Adrenal gland (tissue), 12 donors: ENCODE data around the gene NR1D2. TPM values are rescaled to one million over a fixed set of nuclear protein-coding genes. Genes with fewer than 3 reads are reported as not detected.

Source experiments
- DNase-seq, 7 donors: peaks; one replicate each; pipeline ENCODE4 v3.0.0-alpha.2; 2019 to 2020
- H3K27ac ChIP-seq, 5 donors: fragments of 200-600 bp; sonication (generic) in 4 of 5; 1 replicate in 3 of 5; 2 replicates in 2 of 5; pipeline versions ENCODE4 v1.5.1 to v1.8.0; 2016 to 2020; ENCODE audit warnings: mild to moderate bottlenecking in 1 of 5
- H3K27me3 ChIP-seq: fragments of 200-600 bp; 2 replicates; pipeline ENCODE4 v1.8.0; 2021
- H3K36me3 ChIP-seq, 2 donors: fragments of 200-600 bp; replicated peaks in 1 of 2; 1 replicate in 1 of 2; 2 replicates in 1 of 2; pipeline versions ENCODE4 v1.5.1 to v1.8.0; 2018 to 2022
- H3K4me1 ChIP-seq, 2 donors: fragments of 200-600 bp; replicated peaks in 1 of 2; 1 replicate in 1 of 2; 2 replicates in 1 of 2; pipeline versions ENCODE4 v1.5.1 to v1.8.0; 2018 to 2021
- H3K4me3 ChIP-seq, 4 donors: fragments of 200-600 bp; sonication (generic) in 3 of 4; one replicate each; pipeline ENCODE4 v1.5.1; 2016 to 2018
- H3K9me3 ChIP-seq, 3 donors: fragments of 200-600 bp; sonication (generic) in 1 of 3; replicated peaks in 1 of 3; 1 replicate in 2 of 3; 2 replicates in 1 of 3; pipeline versions ENCODE4 v1.5.1 to v1.8.0; 2016 to 2021
- POLR2A ChIP-seq, 2 donors: fragments of 450-650 bp; IDR thresholded peaks; one replicate each; pipeline ENCODE4 v1.6.1; 2017; ENCODE audit warnings: antibody characterized with exemption in 2 of 2, mild to moderate bottlenecking in 2 of 2, moderate library complexity in 1 of 2
- WGBS, 4 donors: extraction: QIAGEN DNeasy Blood & Tissue Kit in 2 of 4; methylation state at CpG; one replicate each; pipeline versions ENCODE4 v1.1.5 to v1.1.7; 2013 to 2017; 5-methylcytosine and 5-hydroxymethylcytosine counted together
- intact Hi-C, 2 donors: fragments of 100-400 bp; cut with DNase I; formaldehyde crosslinking; loops; one replicate each; pipeline versions ENCODE4 v1.14.1 to v1.15.0; 2022 to 2023
- polyA plus RNA-seq, 3 donors: library from polyadenylated mRNA; stranded (reverse); fragments of 200-250 nt in 2 of 3; fragments of 350-450 nt in 1 of 3; fragmentation: Illumina TruSeq in 1 of 3; extraction: RNeasy Lipid Tissue Mini Kit (QIAGEN cat#74804) in 1 of 3; gene quantifications; one replicate each; pipeline ENCODE4 v1.2.3, GENCODE V29; 2013 to 2014
- total RNA-seq, 9 donors: library from RNA; depleted of rRNA in 4 of 9; stranded (reverse); fragments of >200 nt in 4 of 9; fragments of 120-200 nt in 1 of 9; fragmentation: NEBNext Ultra II Directional in 1 of 9; extraction: Animal tissue kit (Norgen Biotek cat#: 25700) in 1 of 9; gene quantifications; one replicate each; pipeline versions ENCODE4 v1.1.0 to v1.2.4, GENCODE V29; 2013 to 2023
- TF ChIP-seq, protein P1 (sequence below), 6 experiments: fragments of 450-650 bp in 4 of 6; fragments of 200-600 bp in 2 of 6; sonication (generic) in 1 of 6; IDR thresholded peaks; 1 replicate in 5 of 6; 2 replicates in 1 of 6; pipeline versions ENCODE4 v1.5.1 to v1.8.0; 2016 to 2021; ENCODE audit warnings: antibody characterized with exemption in 6 of 6, mild to moderate bottlenecking in 2 of 6, moderate library complexity in 1 of 6
- donor health status: healthy with polysubstance abuse.
- donor health status: Bipolar disorder and iron deficiency.
- donor health status: DM: yes; HTN: yes; CAD: no.
- donor health status: DM: no; HTN: no; CAD: no.
- donor health status: DM: no; HTN: no; CAD: no.
- donor health status: DM: yes; HTN: yes; CAD: no.

Gene NR1D2
- total and polyA plus RNA-seq, 12 donors, result 8.7 to 43.4 (median 29.6) TPM

DNA sequence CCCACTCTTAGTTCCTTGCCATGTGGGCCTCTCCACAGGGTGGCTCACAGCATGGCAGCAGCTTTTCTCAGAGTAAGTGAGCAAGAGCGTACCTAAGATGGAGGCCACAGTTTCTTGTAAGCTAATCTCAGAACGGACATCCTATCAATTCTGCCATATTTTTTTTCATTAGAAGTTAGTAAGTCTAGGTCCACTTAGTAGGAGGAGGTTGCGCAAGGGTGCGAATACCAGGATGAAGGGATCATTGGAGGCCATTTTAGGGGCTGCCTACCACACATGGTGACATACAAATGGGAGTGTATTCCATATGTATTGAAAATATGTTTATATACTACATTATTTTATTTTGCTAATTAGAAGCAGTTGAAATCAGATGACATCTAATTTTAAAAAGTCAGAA, 31.5 kb downstream of the NR1D2 start:
- H3K9me3 ChIP-seq, result no peaks in the 10 kb centered on the region
- no peak overlapping the region for H3K27ac ChIP-seq
- peaks cover 0 to 25% of the 10 kb centered on the region in 2 donors for H3K36me3 ChIP-seq
- DNase-seq, result no peak
- H3K4me3 ChIP-seq, result no peak overlapping the region
- WGBS, 4 donors, result 74 to 96% (median 89%) methylated on average over 4 of the region's 4 CpGs
- peaks cover 0 to 5% of the 10 kb centered on the region in 2 donors for H3K4me1 ChIP-seq
- TF ChIP-seq POLR2A (IDR thresholded peaks at IDR 0.05), result no peak
- TF ChIP-seq, protein P1, sequence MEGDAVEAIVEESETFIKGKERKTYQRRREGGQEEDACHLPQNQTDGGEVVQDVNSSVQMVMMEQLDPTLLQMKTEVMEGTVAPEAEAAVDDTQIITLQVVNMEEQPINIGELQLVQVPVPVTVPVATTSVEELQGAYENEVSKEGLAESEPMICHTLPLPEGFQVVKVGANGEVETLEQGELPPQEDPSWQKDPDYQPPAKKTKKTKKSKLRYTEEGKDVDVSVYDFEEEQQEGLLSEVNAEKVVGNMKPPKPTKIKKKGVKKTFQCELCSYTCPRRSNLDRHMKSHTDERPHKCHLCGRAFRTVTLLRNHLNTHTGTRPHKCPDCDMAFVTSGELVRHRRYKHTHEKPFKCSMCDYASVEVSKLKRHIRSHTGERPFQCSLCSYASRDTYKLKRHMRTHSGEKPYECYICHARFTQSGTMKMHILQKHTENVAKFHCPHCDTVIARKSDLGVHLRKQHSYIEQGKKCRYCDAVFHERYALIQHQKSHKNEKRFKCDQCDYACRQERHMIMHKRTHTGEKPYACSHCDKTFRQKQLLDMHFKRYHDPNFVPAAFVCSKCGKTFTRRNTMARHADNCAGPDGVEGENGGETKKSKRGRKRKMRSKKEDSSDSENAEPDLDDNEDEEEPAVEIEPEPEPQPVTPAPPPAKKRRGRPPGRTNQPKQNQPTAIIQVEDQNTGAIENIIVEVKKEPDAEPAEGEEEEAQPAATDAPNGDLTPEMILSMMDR (IDR thresholded peaks at IDR 0.05), result no peak
- H3K27me3 ChIP-seq, result no peaks in the 10 kb centered on the region
- intact Hi-C loops, result no loop called here

DNA sequence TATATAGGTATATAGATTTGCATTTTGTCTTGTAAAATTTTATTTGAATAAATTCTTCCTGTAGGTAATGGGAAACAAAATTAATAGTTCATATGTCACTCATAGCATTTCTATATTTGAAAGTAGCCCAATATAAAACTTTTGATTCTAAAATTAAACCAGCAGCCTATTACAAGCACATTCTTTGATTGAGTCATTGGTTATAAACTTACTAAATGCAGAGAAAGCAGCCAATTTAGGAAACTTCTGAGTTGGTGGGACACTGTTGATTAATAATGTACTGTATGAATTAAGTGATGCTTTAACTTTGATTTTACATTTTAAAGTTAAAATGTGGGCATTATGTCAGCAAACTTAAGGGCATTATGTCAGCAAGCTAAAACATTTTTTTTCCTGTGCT, 34.5 kb downstream of the NR1D2 start:
- Histone ChIP-seq H3K27me3 (no peaks in the 10 kb centered on the region), H3K36me3 (peaks cover 0 to 21% of the 10 kb centered on the region in 2 donors), H3K4me1 (peaks cover 0 to 5% of the 10 kb centered on the region in 2 donors), H3K27ac (no peak overlapping the region), H3K9me3 (no peaks in the 10 kb centered on the region), H3K4me3 (no peak overlapping the region)
- no peak for DNase-seq
- TF ChIP-seq, protein P1 (IDR thresholded peaks at IDR 0.05), result no peak
- no peak for TF ChIP-seq POLR2A (IDR thresholded peaks at IDR 0.05)
- intact Hi-C loops, result no loop called here

DNA sequence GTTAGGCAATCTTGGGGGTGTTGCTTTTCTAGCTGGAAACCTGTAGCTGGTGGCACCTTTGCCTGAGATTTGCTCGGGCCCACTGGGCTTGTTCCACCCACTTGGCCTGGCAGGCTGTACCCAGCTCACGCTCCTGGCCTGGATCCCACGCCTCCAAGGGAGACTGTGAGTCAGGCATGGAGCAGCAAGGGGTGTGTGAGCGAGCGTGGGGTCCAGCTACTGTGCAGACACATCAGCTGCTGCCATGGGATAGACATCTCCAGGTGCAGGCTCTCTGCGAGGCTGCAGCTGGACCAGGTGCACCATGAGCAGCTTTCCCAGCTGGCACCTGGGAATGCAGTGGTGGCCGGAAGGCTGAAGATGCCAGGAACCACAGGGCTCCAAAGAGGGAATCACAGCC, 36.0 kb downstream of the NR1D2 start:
- no peak for TF ChIP-seq POLR2A (IDR thresholded peaks at IDR 0.05)
- TF ChIP-seq, protein P1 (IDR thresholded peaks at IDR 0.05), result no peak
- WGBS, 4 donors, result 92 to 100% (median 92%) methylated on average over 1 to 7 of the region's 7 CpGs; no CpG with 5 or more reads in 1 of the 4 donors
- Histone ChIP-seq H3K4me1 (peaks cover 0 to 5% of the 10 kb centered on the region in 2 donors), H3K27me3 (no peaks in the 10 kb centered on the region), H3K4me3 (no peak overlapping the region), H3K36me3 (peaks cover 0 to 21% of the 10 kb centered on the region in 2 donors), H3K27ac (no peak overlapping the region), H3K9me3 (no peaks in the 10 kb centered on the region)
- peak in 3 of 7 donors; percentile 19 to 37 (median 33) for DNase-seq
- intact Hi-C loops, result loop anchor here in 1 of 2 donors (10.0 kb wide), 1 partner anchor 86 kb away; no protein-coding TSS in a partner anchor

DNA sequence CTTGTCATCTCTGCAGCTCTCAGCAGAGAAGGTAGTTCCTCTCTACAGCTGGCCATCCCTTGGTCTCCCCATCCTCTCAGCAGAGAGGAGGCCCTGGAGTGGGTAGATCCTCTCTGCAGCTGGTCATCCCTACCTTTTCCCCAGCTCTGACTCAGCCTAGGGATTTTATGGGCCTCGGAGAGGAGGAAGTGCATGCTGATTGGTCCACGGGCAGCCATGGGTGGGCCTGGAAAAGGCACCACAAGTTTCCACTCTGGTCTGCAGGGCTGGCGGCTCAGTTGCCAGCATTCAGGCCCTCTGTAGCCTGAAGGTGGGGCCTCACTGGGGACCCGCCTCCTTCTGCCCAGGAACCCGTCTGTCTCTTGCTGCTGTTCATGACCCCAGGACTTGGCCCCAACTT, 36.9 kb downstream of the NR1D2 start:
- TF ChIP-seq, protein P1 (IDR thresholded peaks at IDR 0.05), result no peak
- TF ChIP-seq POLR2A (IDR thresholded peaks at IDR 0.05), result no peak
- Histone ChIP-seq H3K36me3 (peaks cover 0 to 16% of the 10 kb centered on the region in 2 donors), H3K4me3 (no peak overlapping the region), H3K9me3 (no peaks in the 10 kb centered on the region), H3K27me3 (no peaks in the 10 kb centered on the region), H3K4me1 (peaks cover 0 to 5% of the 10 kb centered on the region in 2 donors), H3K27ac (no peak overlapping the region)
- WGBS, 4 donors, result 42 to 86% (median 76%) methylated on average over 1 to 5 of the region's 5 CpGs
- DNase-seq, result no peak
- intact Hi-C loops, result loop anchor here in 1 of 2 donors (10.0 kb wide), 1 partner anchor 87 kb away; no protein-coding TSS in a partner anchor
